Heart right ventricle (tissue), 16 donors: ENCODE measurements around the gene SPINK4. TPM values are rescaled to one million over a fixed set of nuclear protein-coding genes. Genes with fewer than 3 reads are reported as not detected.

Experiments
- ATAC-seq, 8 donors: fragments of 200-7000 bp; cut with Tn5 transposase; one replicate each; pipeline ENCODE4 v1.9.1; 2020; ENCODE audit warnings: mild to moderate bottlenecking in 8 of 8, moderate library complexity in 8 of 8, moderate number of reproducible peaks in 1 of 8
- DNase-seq, 2 donors: peaks; one replicate each; pipeline ENCODE4 v3.0.0-alpha.2; 2020
- H3K27ac ChIP-seq, 10 donors: fragments of 200-600 bp; sonication (generic) in 2 of 10; one replicate each; pipeline versions ENCODE4 v1.5.0 to v1.8.0; 2020 to 2022; ENCODE audit warnings: mild to moderate bottlenecking in 3 of 10
- H3K27me3 ChIP-seq, 7 donors: fragments of 200-600 bp; one replicate each; pipeline ENCODE4 v1.8.0; 2021 to 2022; ENCODE audit warnings: mild to moderate bottlenecking in 2 of 7
- H3K36me3 ChIP-seq, 9 donors: fragments of 200-600 bp; sonication (generic) in 1 of 9; one replicate each; pipeline versions ENCODE4 v1.5.0 to v1.8.0; 2020 to 2022; ENCODE audit warnings: mild to moderate bottlenecking in 2 of 9
- H3K4me1 ChIP-seq, 9 donors: fragments of 200-600 bp; sonication (generic) in 1 of 9; one replicate each; pipeline versions ENCODE4 v1.5.0 to v1.8.0; 2020 to 2022; ENCODE audit warnings: mild to moderate bottlenecking in 4 of 9
- H3K4me3 ChIP-seq, 10 donors: fragments of 200-600 bp; sonication (generic) in 2 of 10; one replicate each; pipeline versions ENCODE4 v1.5.0 to v1.8.0; 2020 to 2022; ENCODE audit warnings: mild to moderate bottlenecking in 7 of 10, moderate library complexity in 2 of 10
- H3K9me3 ChIP-seq, 11 donors: fragments of 200-600 bp in 10 of 11; sonication (generic) in 2 of 11; one replicate each; pipeline versions ENCODE4 v1.5.0 to v1.8.0; 2013 to 2022; ENCODE audit warnings: mild to moderate bottlenecking in 2 of 11, control low read depth in 1 of 11, moderate library complexity in 1 of 11
- WGBS, 2 donors: extraction: QIAGEN DNeasy Blood & Tissue Kit; methylation state at CpG; one replicate each; pipeline ENCODE4 v1.1.7; 2013; ENCODE audit warnings: inconsistent platforms in 1 of 2; 5-methylcytosine and 5-hydroxymethylcytosine counted together
- intact Hi-C, 10 donors: fragments of 100-400 bp; cut with DNase I; formaldehyde crosslinking; loops; one replicate each; pipeline versions ENCODE4 v1.11.1 to v1.14.2; 2022
- polyA plus RNA-seq, 2 donors: library from polyadenylated mRNA; stranded (reverse); fragments of 200-250 nt; gene quantifications; one replicate each; pipeline ENCODE4 v1.2.3, GENCODE V29; 2013
- total RNA-seq, 10 donors: library from RNA; stranded (reverse); fragmentation: NEBNext Ultra II Directional in 3 of 10; extraction: Animal tissue kit (Norgen Biotek cat#: 25700) in 3 of 10; gene quantifications; one replicate each; pipeline versions ENCODE4 v1.2.1 to v1.2.4, GENCODE V29; 2021 to 2023
- TF ChIP-seq, protein P1 (sequence below), 9 donors: fragments of 200-600 bp; sonication (generic) in 2 of 9; IDR thresholded peaks; one replicate each; pipeline versions ENCODE4 v1.5.0 to v1.8.0; 2021 to 2022; ENCODE audit warnings: antibody characterized with exemption in 9 of 9, mild to moderate bottlenecking in 5 of 9, moderate library complexity in 1 of 9
- donor health status: Arrhythmogenic right ventricular cardiomyopathy.
- donor health status: ischemic (EF 13 %, LVEDD 7.1; RV severe dilation, severe dysfunction).
- donor health status: healthy with polysubstance abuse.
- donor health status: DM: no; HTN: yes; CAD: no.
- donor health status: DM: no; HTN: no; CAD: no.
- donor health status: ischemic (EF 25% LVEDD 6.9; RV normal size, moderate dysfunction).
- donor health status: ischemic (EF 25% LVEDD 5.7; RV mildly dilated, moderate dysfunction).
- donor health status: healthy.
- donor health status: DM: yes; HTN: yes; CAD: no.
- donor health status: Ischemic cardiomyopathy.
- donor health status: ischemic (EF 35%, LVEDD 5.7; RV mildly dilated, moderate dysfunction).
- donor health status: nonischemic (EF 11% LVEDD 7.7; RV severe dilation, severe dysfunction).
- donor health status: DM: yes; HTN: yes; CAD: no.
- donor health status: PGD.
- donor health status: ischemic (EF 29% LVEDD 5.4; RV normal size, mild dysfunction).
- donor health status: nonischemic (EF 23%, LVEDD 6.1; RV moderate dilation, normal function).

Gene SPINK4
- total and polyA plus RNA-seq, 12 donors, result not detected

DNA sequence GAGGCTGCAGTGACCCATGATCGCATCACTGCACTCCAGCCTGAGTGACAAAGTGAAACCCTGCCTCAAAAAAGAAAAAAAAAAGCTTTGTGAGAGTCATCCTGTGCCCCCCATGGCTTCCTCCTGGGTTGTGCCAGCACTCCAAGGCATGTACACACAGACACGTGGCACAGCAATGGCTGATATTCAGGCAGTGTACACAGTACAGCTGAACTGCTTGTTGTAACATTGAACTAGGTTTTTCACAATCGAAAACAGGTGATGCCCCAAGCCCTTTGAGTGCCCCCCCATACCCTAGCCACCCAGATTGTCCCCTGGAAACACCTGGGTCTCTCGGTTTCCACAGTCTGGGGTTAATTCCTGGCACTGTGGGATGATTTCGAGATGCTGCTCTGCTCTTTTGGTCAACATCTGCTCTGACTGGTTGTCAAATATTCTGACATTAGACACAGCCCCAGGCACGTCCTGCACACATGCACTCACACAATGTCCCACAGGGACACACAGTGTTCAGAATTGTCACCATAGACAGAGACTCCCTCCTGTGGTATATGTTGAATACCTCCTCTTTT lies 9.2 kb downstream of the SPINK4 start:
- H3K4me1 ChIP-seq, result peaks cover 0 to 5% (median 0%) of the 10 kb centered on the region in 9 donors
- H3K4me3 ChIP-seq, result no peak overlapping the region
- no peaks in the 10 kb centered on the region for H3K9me3 ChIP-seq
- no peak for ATAC-seq
- TF ChIP-seq, protein P1, sequence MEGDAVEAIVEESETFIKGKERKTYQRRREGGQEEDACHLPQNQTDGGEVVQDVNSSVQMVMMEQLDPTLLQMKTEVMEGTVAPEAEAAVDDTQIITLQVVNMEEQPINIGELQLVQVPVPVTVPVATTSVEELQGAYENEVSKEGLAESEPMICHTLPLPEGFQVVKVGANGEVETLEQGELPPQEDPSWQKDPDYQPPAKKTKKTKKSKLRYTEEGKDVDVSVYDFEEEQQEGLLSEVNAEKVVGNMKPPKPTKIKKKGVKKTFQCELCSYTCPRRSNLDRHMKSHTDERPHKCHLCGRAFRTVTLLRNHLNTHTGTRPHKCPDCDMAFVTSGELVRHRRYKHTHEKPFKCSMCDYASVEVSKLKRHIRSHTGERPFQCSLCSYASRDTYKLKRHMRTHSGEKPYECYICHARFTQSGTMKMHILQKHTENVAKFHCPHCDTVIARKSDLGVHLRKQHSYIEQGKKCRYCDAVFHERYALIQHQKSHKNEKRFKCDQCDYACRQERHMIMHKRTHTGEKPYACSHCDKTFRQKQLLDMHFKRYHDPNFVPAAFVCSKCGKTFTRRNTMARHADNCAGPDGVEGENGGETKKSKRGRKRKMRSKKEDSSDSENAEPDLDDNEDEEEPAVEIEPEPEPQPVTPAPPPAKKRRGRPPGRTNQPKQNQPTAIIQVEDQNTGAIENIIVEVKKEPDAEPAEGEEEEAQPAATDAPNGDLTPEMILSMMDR (IDR thresholded peaks at IDR 0.05), result no peak
- WGBS, 2 donors, result 87 to 89% methylated on average over 6 of the region's 6 CpGs
- H3K27me3 ChIP-seq, result no peaks in the 10 kb centered on the region
- peaks cover 0 to 58% (median 23%) of the 10 kb centered on the region in 9 donors for H3K36me3 ChIP-seq
- H3K27ac ChIP-seq, result no peak overlapping the region
- intact Hi-C loops, result no loop called here
- no peak for DNase-seq

DNA sequence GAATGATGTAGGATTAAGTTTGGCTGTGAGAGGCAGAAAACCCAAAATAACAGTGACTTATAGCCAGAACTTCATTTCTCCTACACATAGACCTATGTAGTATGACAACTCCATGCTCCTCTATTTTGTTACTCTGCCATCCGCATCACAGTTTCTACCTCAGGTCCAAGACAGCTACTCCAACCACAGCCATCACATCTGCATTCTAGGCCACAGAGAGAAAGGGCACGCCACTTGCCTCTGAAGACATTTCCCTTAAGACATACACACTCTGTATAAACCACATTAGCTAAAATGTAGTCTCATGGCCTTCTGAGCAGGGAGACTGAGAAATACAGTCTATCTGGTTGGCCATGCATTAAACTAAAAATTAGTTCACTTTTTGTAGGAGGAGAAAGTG lies 10.0 kb downstream of the SPINK4 start:
- H3K36me3 ChIP-seq, result peaks cover 0 to 66% (median 31%) of the 10 kb centered on the region in 9 donors
- peaks cover 0 to 5% (median 0%) of the 10 kb centered on the region in 9 donors for H3K4me1 ChIP-seq
- H3K27me3 ChIP-seq, result no peaks in the 10 kb centered on the region
- H3K9me3 ChIP-seq, result no peaks in the 10 kb centered on the region
- no peak overlapping the region for H3K27ac ChIP-seq
- TF ChIP-seq, protein P1 (IDR thresholded peaks at IDR 0.05), result no peak
- intact Hi-C loops, result no loop called here
- 98 to 100% methylated on average over 2 of the region's 2 CpGs for WGBS, 2 donors
- no peak overlapping the region for H3K4me3 ChIP-seq
- no peak for DNase-seq
- ATAC-seq, result no peak

DNA sequence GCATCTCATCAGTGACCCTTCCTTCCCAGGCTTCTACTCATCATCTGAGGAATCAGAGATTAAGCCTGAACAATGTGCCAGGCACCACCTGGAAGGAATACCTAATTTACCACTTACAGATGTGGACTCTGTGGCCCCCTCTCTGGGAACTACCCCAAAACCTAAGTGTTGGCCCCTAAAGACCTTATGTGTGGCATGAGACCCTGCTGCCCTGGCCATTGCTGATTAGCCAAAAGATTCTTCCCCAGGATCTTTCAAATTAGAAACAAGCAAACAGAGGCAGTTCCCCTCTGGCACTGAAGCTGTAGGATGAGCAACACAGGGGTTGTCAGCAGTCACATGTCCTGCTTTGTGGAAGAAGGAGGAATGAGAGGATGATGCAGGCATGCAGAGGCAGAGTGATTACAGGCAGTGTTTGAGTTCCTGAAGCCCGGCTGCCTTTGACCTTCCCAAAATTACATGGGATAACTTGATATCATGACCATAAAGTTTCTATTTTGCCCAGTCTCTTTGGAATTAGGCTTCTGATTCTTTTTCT lies 10.6 kb downstream of the SPINK4 start:
- intact Hi-C loops, result no loop called here
- ATAC-seq (peak in 2 of 8 donors; percentile 20 to 52), DNase-seq (no peak)
- TF ChIP-seq, protein P1 (IDR thresholded peaks at IDR 0.05), result no peak
- H3K9me3 ChIP-seq, result no peaks in the 10 kb centered on the region
- H3K4me3 ChIP-seq, result no peak overlapping the region
- H3K36me3 ChIP-seq, result peaks cover 0 to 72% (median 37%) of the 10 kb centered on the region in 9 donors
- H3K27me3 ChIP-seq, result no peaks in the 10 kb centered on the region
- H3K27ac ChIP-seq, result no peak overlapping the region
- WGBS, 2 donors, result 58 to 76% methylated on average over 1 of the region's 1 CpG
- H3K4me1 ChIP-seq, result peaks cover 0 to 5% (median 0%) of the 10 kb centered on the region in 9 donors

DNA sequence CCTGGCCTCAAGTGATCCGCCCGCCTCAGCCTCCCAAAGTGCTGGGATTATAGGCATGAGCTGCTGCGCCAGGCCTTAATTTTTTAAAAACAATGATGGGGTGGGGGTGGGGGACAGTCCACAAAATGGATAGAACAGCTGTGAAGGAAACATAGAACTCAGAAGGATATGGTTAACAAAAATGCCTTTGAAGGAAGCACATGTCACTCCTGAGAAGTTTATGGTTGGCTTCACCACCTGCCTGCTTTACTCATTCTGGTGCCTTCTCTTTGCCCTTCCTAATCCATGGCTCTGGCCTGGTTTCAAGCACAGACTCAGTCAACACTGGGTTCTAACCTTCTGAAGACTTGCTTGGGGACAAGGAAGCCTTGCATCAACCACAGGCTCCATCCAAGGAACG lies 14.2 kb downstream of the SPINK4 start:
- WGBS, 2 donors, result 89 to 94% methylated on average over 4 of the region's 4 CpGs
- no peak for DNase-seq
- peaks cover 0 to 92% (median 61%) of the 10 kb centered on the region in 9 donors for H3K36me3 ChIP-seq
- H3K9me3 ChIP-seq, result no peaks in the 10 kb centered on the region
- H3K27me3 ChIP-seq, result no peaks in the 10 kb centered on the region
- H3K27ac ChIP-seq, result no peak overlapping the region
- intact Hi-C loops, result no loop called here
- TF ChIP-seq, protein P1 (IDR thresholded peaks at IDR 0.05), result no peak
- peaks cover 0 to 29% (median 6%) of the 10 kb centered on the region in 9 donors for H3K4me1 ChIP-seq
- H3K4me3 ChIP-seq, result no peak overlapping the region
- no peak for ATAC-seq
